GM19467 (cell line): Measurements from ENCODE around the gene BEND2.

ENCODE experiments used
- ATAC-seq: cut with Tn5 transposase; IDR thresholded peaks from one replicate; pipeline ENCODE4 v1.9.1; 2021; ENCODE audit warnings: mild to moderate bottlenecking, moderate library complexity; ENCODE audit not compliant: unreplicated experiment

BEND2 gene

DNA sequence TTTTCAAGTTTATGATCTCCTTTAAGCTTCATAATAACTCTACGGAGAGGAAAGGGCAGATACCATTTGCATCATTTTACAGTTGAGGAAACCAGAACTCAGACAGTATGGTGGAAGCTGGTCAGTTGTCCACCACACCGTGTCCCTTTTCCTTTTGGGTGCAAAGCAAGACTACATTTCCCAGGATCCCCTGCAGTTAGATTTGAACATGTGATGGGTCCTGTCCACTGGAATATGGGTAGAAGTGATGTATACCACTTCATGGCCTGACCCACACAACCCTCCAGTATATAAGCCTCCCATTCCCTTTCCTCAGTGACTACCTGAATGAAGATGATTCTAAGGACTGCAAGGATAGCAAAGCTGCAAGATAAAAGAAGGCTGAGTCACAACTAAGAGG is 74.7 kb downstream of the BEND2 start:
- ATAC-seq = no peak

- no peak for ATAC-seq
Observed at GRCh38 chrX:18136816-18137215, 83.9 kb downstream of the BEND2 start.

- no peak for ATAC-seq
Observed at GRCh38 chrX:18133605-18134004, 87.1 kb downstream of the BEND2 start.

DNA sequence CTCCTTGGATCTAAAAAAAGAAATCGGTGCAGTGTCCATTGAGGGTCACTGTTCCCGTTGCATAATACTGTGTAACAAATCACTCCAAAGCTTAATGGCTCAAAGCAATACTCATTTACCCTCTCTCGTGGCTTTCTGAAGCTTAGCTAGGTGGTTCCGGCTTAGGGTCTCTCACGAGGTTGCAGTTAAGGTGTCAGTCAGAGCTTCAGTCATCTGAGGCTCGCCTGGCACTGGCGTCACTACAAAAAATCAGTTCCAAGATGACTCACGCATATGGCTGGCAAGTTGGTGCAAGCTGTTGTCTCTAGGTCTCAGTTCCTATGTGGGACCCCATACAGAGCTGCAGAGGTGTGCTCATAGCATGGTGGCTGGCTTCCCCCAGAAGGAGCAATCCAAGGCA is 91.0 kb downstream of the BEND2 start:
- ATAC-seq = no peak

GRCh38 chrX:18126971-18127370 is 93.7 kb downstream of the BEND2 start:
- ATAC-seq = no peak

DNA sequence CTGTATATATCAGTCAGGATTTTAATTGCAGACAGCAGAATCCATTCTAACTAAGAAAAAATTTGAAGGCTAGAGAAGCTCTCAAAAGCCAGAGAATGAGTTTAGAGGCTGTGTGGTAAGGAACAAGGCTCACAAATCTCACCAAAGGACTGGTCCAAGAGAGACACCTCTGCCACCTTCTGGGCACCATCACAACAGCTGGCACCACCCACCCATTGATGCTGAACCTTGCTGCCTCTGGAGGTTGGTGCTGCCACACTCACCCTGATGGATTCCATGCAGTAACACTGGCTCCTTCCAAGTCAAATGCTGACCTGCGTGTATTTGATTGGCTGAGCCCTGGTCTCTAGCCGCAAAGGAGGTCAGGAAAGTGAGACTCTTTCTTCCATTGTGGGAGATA is 100.8 kb downstream of the BEND2 start:
- ATAC-seq = no peak
